NCI-H510A treated with DMSO at 0.1 percent for 48 hours (cell line): ENCODE data around the gene CHST8.

ENCODE experiments used
- DNase-seq: peaks from one replicate; lab custom pipeline; 2025; lab: John Stamatoyannopoulos, UW

CHST8 gene

GRCh38 chr19:33673996-33674625, 52.4 kb downstream of the CHST8 start:
- no peak for DNase-seq

- no peak for DNase-seq
Measured at GRCh38 chr19:33674626-33675367, 53.0 kb downstream of the CHST8 start.

- DNase-seq = no peak
Measured at GRCh38 chr19:33675501-33676124, 53.9 kb downstream of the CHST8 start.

GRCh38 chr19:33676999-33677665, 55.4 kb downstream of the CHST8 start:
- no peak for DNase-seq

DNA sequence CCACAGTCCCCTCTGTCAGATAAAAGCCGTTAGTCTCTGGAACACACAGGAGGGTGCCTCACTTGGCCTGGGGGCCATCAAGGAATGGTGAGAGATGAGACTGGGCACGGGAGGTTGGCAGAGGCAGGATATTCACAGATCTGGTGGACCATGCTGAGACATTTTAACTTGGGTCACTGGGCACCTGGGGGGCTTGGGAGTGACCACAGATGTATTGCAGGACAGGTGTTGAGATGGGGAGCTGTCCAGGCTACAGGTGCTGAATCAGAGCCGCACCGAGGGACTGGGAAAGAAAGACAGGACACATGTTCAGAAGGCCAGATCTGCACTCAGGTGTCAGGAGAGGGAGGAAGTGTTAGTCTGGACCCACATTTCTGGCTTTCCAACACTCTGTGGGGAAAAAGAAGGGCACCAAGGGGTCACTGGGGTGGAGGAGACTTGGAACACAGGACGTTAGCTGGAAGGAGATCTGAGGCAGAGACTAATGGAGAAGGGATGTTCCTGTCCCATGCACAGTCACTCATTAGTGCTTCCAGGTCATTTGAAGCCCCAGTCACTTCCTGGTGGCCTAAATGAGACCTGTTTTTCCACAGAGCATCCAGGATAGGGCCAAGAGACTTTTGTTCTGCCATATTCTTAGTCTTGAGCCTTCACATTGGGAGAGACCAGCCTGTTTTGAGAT, 56.1 kb downstream of the CHST8 start:
- no peak for DNase-seq

- no peak for DNase-seq
Measured at GRCh38 chr19:33678796-33679585, 57.2 kb downstream of the CHST8 start.

DNA sequence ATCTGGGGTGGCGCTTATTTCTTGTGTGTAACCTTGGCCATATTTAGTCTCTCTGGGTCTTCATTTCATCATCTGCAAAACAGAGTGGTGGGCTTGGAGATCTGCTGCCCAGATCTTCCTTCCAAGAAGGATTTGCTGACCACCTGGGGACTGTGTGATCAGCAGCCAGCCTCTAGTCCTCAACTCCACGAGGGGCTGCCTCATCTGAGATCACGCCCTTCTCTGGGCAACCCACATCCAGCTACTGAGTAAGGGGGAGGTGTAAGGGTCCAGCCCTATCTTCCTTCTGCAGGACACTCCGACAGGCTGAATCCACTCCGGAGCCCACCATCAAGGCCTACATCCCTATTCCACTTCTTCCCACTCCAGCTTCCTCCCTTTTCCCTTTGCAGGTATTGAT, 57.9 kb downstream of the CHST8 start:
- DNase-seq = no peak

DNA sequence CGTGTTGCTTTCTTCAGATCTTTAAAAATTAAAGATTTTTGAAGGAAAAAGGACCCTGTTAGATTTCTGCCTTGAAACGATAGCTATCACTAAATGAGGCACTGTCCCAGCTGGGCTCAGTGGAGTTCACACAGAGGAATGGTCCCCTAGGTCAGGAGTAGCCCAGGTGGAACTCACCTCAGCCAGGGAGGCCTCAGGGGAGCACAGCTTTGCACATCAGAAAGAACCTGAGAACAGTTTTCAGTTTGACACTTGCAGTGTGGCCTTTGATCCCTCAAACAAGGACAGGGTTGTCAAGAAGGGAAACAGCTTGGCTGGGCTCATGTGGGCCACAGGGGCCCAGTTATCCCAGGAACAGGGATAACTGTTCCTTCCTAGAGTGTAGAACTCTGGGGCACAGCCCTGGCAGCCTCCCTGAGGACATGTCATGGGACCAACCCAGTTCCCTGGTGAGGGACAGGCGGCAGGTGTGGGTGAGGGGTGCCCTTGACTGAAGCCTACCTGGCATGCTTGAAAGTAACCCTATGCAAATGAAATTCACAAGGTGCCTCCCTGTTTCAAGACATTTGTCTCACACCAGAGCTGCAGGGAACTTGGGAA, 59.4 kb downstream of the CHST8 start:
- no peak for DNase-seq

DNA sequence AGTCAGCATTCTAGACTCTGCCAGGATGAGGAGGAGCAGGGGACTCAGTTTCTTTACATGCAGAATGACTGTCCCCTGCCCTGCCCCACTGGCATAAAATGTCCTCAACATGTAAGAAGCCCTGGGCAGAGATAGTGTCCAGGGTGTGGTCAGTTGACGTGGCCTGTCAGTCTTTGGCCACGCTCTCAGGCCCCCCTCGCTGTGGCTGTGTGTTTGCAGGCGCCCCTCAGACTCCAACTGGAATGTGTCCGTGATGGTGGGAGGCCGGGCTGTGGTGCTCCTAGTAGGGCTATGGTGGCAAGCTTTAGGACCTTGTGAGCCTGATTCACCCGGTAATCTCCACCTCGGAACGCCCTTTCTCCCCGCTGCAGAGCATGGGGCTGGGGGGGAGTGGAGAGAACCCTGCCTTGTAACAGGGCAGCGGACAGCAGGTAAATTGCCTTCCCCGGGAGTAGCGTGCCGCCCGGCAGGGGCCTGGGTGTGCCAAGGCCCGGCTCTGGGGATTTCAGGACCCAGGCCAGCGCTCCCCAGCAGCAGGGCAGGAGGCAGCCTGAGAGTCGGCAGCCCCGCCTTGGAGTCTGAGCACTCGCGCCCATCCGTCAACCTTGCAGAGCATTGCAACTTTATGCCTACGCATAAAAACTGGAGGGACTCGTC, 62.3 kb downstream of the CHST8 start:
- DNase-seq = no peak

GRCh38 chr19:33684538-33685232, 62.9 kb downstream of the CHST8 start:
- DNase-seq = no peak

DNA sequence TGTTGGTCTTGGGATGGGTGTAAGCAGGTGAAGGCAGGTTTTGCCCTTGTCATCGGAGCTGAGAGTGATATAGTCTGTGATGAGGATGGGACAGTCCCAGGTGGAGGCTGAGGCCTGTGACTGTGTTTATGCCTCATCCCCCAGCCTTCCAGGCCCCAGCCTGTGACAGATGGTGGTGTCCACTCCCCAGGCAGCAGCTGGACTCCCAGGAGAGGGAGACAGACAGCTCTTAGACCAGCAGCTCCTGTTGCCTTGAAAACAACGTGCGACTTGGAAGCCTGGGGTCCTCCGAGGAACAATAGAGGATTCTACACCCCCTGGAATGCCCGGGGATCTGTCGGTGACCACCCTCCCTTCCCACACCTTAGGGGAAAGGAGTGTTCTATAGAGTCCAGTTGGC, 63.8 kb downstream of the CHST8 start:
- DNase-seq = no peak

DNA sequence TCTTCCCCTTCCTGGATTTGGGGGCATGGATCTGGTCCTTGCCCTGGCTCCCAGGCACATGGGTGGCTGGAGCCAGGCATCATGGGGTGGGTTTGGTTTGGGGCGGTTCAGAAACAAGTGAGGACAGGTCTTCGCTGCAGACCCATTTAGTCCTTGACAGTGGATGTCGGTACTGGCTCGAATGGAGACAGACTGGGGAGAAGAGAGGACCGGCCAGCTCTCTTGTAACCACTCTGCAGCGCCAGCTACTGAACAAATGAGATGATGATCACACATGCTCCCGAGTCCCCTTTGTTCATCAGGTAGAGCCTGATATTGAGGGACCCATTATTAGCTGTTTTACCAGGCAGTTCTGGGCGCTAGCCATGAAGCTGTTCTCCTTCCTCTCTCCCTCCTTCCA, 64.5 kb downstream of the CHST8 start:
- DNase-seq = no peak

- no peak for DNase-seq
Measured at GRCh38 chr19:33686687-33687480, 65.1 kb downstream of the CHST8 start.

- no peak for DNase-seq
Measured at GRCh38 chr19:33687481-33688170, 65.9 kb downstream of the CHST8 start.

DNA sequence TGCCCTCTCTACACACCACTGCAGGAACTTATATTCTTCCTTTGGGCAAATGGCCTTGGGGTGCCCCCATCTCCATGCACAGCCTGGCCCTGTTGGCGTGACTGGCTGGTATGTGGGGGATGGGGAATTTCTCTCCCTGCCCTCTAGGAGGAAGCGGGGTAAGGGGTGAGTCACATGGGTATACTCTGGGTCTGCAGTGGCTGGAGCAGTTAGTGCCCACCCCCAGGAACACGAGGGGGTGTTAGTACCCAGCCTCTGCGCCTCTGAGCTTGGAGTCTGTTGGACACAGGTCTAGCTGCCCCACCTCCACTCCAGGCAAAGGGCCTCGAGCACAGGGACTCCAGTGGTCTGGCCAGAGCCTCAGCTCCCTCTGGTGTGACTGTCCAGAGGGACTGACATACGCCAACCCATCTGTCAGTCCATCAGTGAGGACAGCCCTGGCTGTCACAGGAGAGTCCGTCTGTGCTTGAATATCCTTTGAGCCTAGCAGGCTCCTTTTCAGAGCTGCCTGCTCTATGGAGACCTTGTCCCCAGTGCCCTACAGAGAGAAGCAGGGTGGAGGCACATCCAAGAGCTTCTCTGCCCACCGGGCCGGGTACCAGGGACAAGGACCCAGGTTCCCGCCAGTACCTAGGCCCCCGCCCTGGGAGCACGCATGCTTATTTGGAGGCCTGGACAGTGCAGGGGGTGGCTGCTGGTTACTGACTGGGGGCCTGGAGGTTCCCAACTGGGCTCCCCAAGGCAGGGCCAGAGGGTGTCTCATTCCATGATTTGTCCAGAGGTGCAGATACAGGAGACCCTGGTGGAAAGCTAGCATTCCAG, 66.6 kb downstream of the CHST8 start:
- no peak for DNase-seq

DNA sequence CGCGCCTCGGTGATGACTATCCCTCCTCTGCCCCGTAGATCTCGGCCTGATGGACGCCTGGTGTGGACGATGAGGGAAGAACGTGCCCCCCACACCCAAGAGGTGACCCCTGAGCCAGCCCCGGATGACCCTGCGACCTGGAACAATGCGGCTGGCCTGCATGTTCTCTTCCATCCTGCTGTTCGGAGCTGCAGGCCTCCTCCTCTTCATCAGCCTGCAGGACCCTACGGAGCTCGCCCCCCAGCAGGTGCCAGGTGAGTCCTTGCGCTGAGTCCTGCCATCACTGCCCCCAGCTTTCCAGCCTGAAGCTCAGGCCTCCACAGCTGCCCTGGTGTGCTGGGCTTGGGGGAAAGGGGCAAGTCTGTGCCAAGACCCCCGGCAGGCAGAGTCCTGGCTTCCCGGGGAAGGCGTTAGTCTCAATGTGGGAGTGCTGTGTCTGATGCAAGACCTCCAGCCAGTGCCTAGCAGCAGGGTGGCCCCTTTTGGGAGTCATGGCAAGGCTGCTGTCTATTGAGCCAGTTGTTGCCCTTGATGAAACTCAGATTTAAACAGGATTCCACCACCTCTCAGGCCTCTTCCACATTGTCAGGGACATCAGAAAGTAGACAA, 67.5 kb downstream of the CHST8 start:
- DNase-seq = no peak

GRCh38 chr19:33689868-33690267, 68.1 kb downstream of the CHST8 start:
- no peak for DNase-seq
